ENCODE data around the gene CCDC33.

Gene CCDC33

GRCh38 chr15:74369756-74370155 is 133.6 kb downstream of the CCDC33 start:
- no peak for TF ChIP-seq CTCF (conservative IDR thresholded peaks at IDR 0.05; ENCODE audit: low read depth, low read length)

GRCh38 chr15:74370471-74370870 is 134.3 kb downstream of the CCDC33 start:
- no peak for DNase-seq (ENCODE audit: low read depth)
- no peak overlapping the region for H3K4me3 ChIP-seq (ENCODE audit: low read depth, low read length)
- TF ChIP-seq CTCF (conservative IDR thresholded peaks at IDR 0.05; ENCODE audit: low read depth, low read length), result no peak

More at GRCh38 chr15:74369756-74370155, 133.6 kb downstream of the CCDC33 start:
- no peak for DNase-seq (ENCODE audit: low read depth)
- H3K4me3 ChIP-seq (ENCODE audit: low read depth, low read length), result no peak overlapping the region

GRCh38 chr15:74373056-74373650 is 137.0 kb downstream of the CCDC33 start:
- DNase-seq (ENCODE audit: low read depth), result no peak
- H3K4me3 ChIP-seq (ENCODE audit: low read depth, low read length), result no peak overlapping the region
- TF ChIP-seq CTCF (conservative IDR thresholded peaks at IDR 0.05; ENCODE audit: low read depth, low read length), result no peak

- H3K4me3 ChIP-seq (ENCODE audit: low read depth, low read length), result peak overlapping the region; percentile 65
- peak; percentile 86 for TF ChIP-seq CTCF (conservative IDR thresholded peaks at IDR 0.05; ENCODE audit: low read depth, low read length)
- peak; percentile 88 for DNase-seq (ENCODE audit: low read depth)
These were observed 137.9 kb downstream of the CCDC33 start for GRCh38 chr15:74373731-74374647.

- TF ChIP-seq CTCF (conservative IDR thresholded peaks at IDR 0.05; ENCODE audit: low read depth, low read length), result no peak
- H3K4me3 ChIP-seq (ENCODE audit: low read depth, low read length), result no peak overlapping the region
- no peak for DNase-seq (ENCODE audit: low read depth)
These were observed 138.6 kb downstream of the CCDC33 start for GRCh38 chr15:74374648-74375302.

- no peak overlapping the region for H3K4me3 ChIP-seq (ENCODE audit: low read depth, low read length)
These were observed 139.2 kb downstream of the CCDC33 start for GRCh38 chr15:74375303-74375693.

More at GRCh38 chr15:74375303-74375693, 139.2 kb downstream of the CCDC33 start:
- DNase-seq (ENCODE audit: low read depth), result peak; percentile 93
- TF ChIP-seq CTCF (conservative IDR thresholded peaks at IDR 0.05; ENCODE audit: low read depth, low read length), result peak; percentile 93
